WTC11 (cell line): Measurements from ENCODE around the gene SULT2B1. TPM values are rescaled to one million over a fixed set of nuclear protein-coding genes. Genes with fewer than 3 reads are reported as not detected.
"Not testable (repeated sequence)": the region's sequence is repeated elsewhere in the genome, so short reads cannot be mapped to it uniquely, and the experiment has no call there.

Experiments
- ATAC-seq: fragments of 200-7000 bp; cut with Tn5 transposase; 2 replicates; pipeline ENCODE4 v1.10.0; 2021; ENCODE audit warnings: mild to moderate bottlenecking, moderate library complexity
- CTCF ChIA-PET: fragments of 300-600 bp; sonication (Branson Sonifier 250); formaldehyde crosslinking; loops from one replicate; lab custom pipeline; 2021; ENCODE audit warnings: antibody characterized with exemption; lab: Charles Lee
- POLR2A ChIA-PET: fragments of 350-600 bp; sonication (Branson Sonifier 250); formaldehyde crosslinking; loops from one replicate; lab custom pipeline; 2021; ENCODE audit warnings: antibody characterized with exemption; lab: Charles Lee
- DNase-seq: peaks from one replicate; pipeline ENCODE4 v3.0.0; 2021; ENCODE audit warnings: low spot score
- H3K27ac Mint-ChIP-seq: 2 replicates; pipeline ENCODE4 v1.8.0; 2021; ENCODE audit warnings: mixed read lengths
- H3K27me3 Mint-ChIP-seq: 2 replicates; pipeline ENCODE4 v1.8.0; 2021; ENCODE audit warnings: low read depth, mild to moderate bottlenecking, moderate library complexity, mixed read lengths
- H3K36me3 Mint-ChIP-seq: 2 replicates; pipeline ENCODE4 v1.8.0; 2021; ENCODE audit warnings: mixed read lengths
- H3K4me1 Mint-ChIP-seq: 2 replicates; pipeline ENCODE4 v1.8.0; 2022; ENCODE audit warnings: mixed read lengths
- H3K4me3 Mint-ChIP-seq: 2 replicates; pipeline ENCODE4 v1.8.0; 2021; ENCODE audit warnings: mild to moderate bottlenecking, moderate library complexity, mixed read lengths
- H3K9me3 Mint-ChIP-seq: 2 replicates; pipeline ENCODE4 v1.8.0; 2021; ENCODE audit warnings: mixed read lengths
- ATF1 ChIP-seq: sonication (generic); formaldehyde crosslinking; IDR thresholded peaks from 2 replicates; pipeline ENCODE4 v1.8.1; 2023; ENCODE audit warnings: mild to moderate bottlenecking, moderate library complexity, missing genetic modification reagents
- ATF2 ChIP-seq: sonication (generic); formaldehyde crosslinking; IDR thresholded peaks from 2 replicates; pipeline ENCODE4 v1.8.1; 2022; ENCODE audit warnings: low read depth, missing genetic modification reagents, borderline replicate concordance
- CBFB ChIP-seq: sonication (generic); formaldehyde crosslinking; IDR thresholded peaks from 2 replicates; pipeline ENCODE4 v1.8.1; 2022; ENCODE audit warnings: mild to moderate bottlenecking, low read depth, missing genetic modification reagents
- CREB1 ChIP-seq: sonication (generic); formaldehyde crosslinking; IDR thresholded peaks from 2 replicates; pipeline ENCODE4 v1.8.0; 2023; ENCODE audit warnings: mild to moderate bottlenecking, missing genetic modification reagents
- CTCF ChIP-seq: fragments of 200-600 bp; IDR thresholded peaks from 2 replicates; pipeline ENCODE4 v1.8.0; 2022; ENCODE audit warnings: antibody characterized with exemption
- E2F4 ChIP-seq: sonication (generic); formaldehyde crosslinking; IDR thresholded peaks from 2 replicates; pipeline ENCODE4 v1.8.1; 2022; ENCODE audit warnings: low read depth, mild to moderate bottlenecking, moderate library complexity, missing genetic modification reagents, borderline replicate concordance
- ERG ChIP-seq: fragments of 250-450 bp; sonication (Bioruptor Pico); IDR thresholded peaks from 2 replicates; pipeline ENCODE4 v1.8.0; 2021; ENCODE audit warnings: mild to moderate bottlenecking
- GABPB1 ChIP-seq: sonication (generic); formaldehyde crosslinking; IDR thresholded peaks from 2 replicates; pipeline ENCODE4 v1.8.1; 2023; ENCODE audit warnings: mild to moderate bottlenecking, missing genetic modification reagents
- IRF1 ChIP-seq: sonication (generic); formaldehyde crosslinking; IDR thresholded peaks from 2 replicates; pipeline ENCODE4 v1.8.0; 2023; ENCODE audit warnings: missing genetic modification reagents
- JUN ChIP-seq: sonication (generic); formaldehyde crosslinking; IDR thresholded peaks from 2 replicates; pipeline ENCODE4 v1.8.0; 2023; ENCODE audit warnings: mild to moderate bottlenecking, missing genetic modification reagents
- NR2C2 ChIP-seq: sonication (generic); formaldehyde crosslinking; IDR thresholded peaks from 2 replicates; pipeline ENCODE4 v1.8.0; 2022; ENCODE audit warnings: mild to moderate bottlenecking, missing genetic modification reagents
- SMAD3 ChIP-seq: sonication (generic); formaldehyde crosslinking; IDR thresholded peaks from 2 replicates; pipeline ENCODE4 v1.8.0; 2022; ENCODE audit warnings: missing genetic modification reagents, mild to moderate bottlenecking, borderline replicate concordance
- ZBTB21 ChIP-seq: sonication (generic); formaldehyde crosslinking; IDR thresholded peaks from 2 replicates; pipeline ENCODE4 v1.8.1; 2023; ENCODE audit warnings: mild to moderate bottlenecking, missing genetic modification reagents, borderline replicate concordance
- ZNF121 ChIP-seq: sonication (generic); formaldehyde crosslinking; IDR thresholded peaks from 2 replicates; pipeline ENCODE4 v1.8.0; 2023; ENCODE audit warnings: missing genetic modification reagents
- ZNF232 ChIP-seq: sonication (generic); formaldehyde crosslinking; IDR thresholded peaks from 2 replicates; pipeline ENCODE4 v1.8.0; 2022; ENCODE audit warnings: mild to moderate bottlenecking, missing genetic modification reagents
- ZNF396 ChIP-seq: fragments of 250-450 bp; sonication (Bioruptor Pico); IDR thresholded peaks from 2 replicates; pipeline ENCODE4 v1.8.0; 2021; ENCODE audit warnings: mild to moderate bottlenecking, moderate library complexity, borderline replicate concordance
- total RNA-seq: library from RNA; stranded (reverse); gene quantifications from 3 replicates; pipeline ENCODE4 v1.2.3, GENCODE V29; 2021
- TF ChIP-seq, protein P1 (sequence below): fragments of 250-450 bp; sonication (Bioruptor Pico); IDR thresholded peaks from 2 replicates; pipeline ENCODE4 v1.9.0; 2021; ENCODE audit warnings: mild to moderate bottlenecking
- TF ChIP-seq, protein P2 (sequence below): sonication (generic); formaldehyde crosslinking; IDR thresholded peaks from 2 replicates; pipeline ENCODE4 v1.8.1; 2023; ENCODE audit warnings: mild to moderate bottlenecking, moderate library complexity, missing genetic modification reagents

Gene SULT2B1
- total RNA-seq, 1 experiment from 2014 or later, result 0.96 TPM

GRCh38 chr19:48533770-48534169 is 18.2 kb upstream of the SULT2B1 start:
- Mint-ChIP-seq H3K27ac (no peak overlapping the region), H3K9me3 (peaks cover 5% of the 10 kb centered on the region)
- TF ChIP-seq ERG (CRISPR knock-in tag), result no peak
- TF ChIP-seq E2F4 (CRISPR knock-in tag), result no peak
- no peak for TF ChIP-seq JUN (CRISPR knock-in tag)
- no peak for TF ChIP-seq CTCF
- no peak for TF ChIP-seq ZNF396 (CRISPR knock-in tag)
- TF ChIP-seq SMAD3 (CRISPR knock-in tag), result no peak
- TF ChIP-seq, protein P1, sequence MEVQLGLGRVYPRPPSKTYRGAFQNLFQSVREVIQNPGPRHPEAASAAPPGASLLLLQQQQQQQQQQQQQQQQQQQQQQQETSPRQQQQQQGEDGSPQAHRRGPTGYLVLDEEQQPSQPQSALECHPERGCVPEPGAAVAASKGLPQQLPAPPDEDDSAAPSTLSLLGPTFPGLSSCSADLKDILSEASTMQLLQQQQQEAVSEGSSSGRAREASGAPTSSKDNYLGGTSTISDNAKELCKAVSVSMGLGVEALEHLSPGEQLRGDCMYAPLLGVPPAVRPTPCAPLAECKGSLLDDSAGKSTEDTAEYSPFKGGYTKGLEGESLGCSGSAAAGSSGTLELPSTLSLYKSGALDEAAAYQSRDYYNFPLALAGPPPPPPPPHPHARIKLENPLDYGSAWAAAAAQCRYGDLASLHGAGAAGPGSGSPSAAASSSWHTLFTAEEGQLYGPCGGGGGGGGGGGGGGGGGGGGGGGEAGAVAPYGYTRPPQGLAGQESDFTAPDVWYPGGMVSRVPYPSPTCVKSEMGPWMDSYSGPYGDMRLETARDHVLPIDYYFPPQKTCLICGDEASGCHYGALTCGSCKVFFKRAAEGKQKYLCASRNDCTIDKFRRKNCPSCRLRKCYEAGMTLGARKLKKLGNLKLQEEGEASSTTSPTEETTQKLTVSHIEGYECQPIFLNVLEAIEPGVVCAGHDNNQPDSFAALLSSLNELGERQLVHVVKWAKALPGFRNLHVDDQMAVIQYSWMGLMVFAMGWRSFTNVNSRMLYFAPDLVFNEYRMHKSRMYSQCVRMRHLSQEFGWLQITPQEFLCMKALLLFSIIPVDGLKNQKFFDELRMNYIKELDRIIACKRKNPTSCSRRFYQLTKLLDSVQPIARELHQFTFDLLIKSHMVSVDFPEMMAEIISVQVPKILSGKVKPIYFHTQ (CRISPR knock-in tag), result no peak
- no peak for TF ChIP-seq ZBTB21
- TF ChIP-seq ZNF121 (CRISPR knock-in tag), result no peak
- TF ChIP-seq IRF1, result no peak
- no peak for TF ChIP-seq CREB1 (CRISPR knock-in tag)
- TF ChIP-seq GABPB1 (CRISPR knock-in tag), result no peak
- no peak for TF ChIP-seq ATF2
- TF ChIP-seq, all 79 proteins: peak for 0
- CTCF ChIA-PET, result no interaction called here
- Mint-ChIP-seq H3K4me1 (peaks cover 2% of the 10 kb centered on the region; the same call in 1 of the 2 replicates), H3K36me3 (peaks cover 4% of the 10 kb centered on the region), H3K4me3 (no peak overlapping the region), H3K27me3 (no peaks in the 10 kb centered on the region)
- ATAC-seq (no peak), DNase-seq (no peak)
- POLR2A ChIA-PET, result no interaction called here

DNA sequence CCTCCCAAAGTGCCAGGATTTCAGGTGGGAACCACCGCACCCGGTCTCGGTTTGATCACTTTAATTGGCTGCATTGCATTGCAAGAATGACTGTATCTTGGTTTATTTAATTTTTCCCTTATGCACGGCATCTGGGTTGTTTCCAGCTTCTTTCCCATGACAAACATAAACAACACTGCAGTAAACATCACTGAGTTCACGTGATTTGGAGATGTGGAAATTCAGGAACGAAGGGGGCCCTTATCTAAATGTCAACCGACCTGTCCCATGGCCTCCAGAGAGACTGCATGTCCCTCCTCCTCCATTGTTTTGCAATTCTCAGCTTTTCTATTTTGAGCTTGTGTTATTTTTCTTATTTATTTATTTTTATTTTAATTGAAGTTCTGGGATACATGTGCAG is 14.4 kb upstream of the SULT2B1 start:
- DNase-seq, result no peak
- Mint-ChIP-seq H3K4me1 (no peaks in the 10 kb centered on the region), H3K4me3 (no peak overlapping the region)
- ATAC-seq, result no peak
- CTCF ChIA-PET, result no interaction called here
- TF ChIP-seq NR2C2 (CRISPR knock-in tag), result no peak
- no peak for TF ChIP-seq ATF1 (CRISPR knock-in tag)
- TF ChIP-seq SMAD3 (CRISPR knock-in tag), result no peak
- TF ChIP-seq, protein P2, sequence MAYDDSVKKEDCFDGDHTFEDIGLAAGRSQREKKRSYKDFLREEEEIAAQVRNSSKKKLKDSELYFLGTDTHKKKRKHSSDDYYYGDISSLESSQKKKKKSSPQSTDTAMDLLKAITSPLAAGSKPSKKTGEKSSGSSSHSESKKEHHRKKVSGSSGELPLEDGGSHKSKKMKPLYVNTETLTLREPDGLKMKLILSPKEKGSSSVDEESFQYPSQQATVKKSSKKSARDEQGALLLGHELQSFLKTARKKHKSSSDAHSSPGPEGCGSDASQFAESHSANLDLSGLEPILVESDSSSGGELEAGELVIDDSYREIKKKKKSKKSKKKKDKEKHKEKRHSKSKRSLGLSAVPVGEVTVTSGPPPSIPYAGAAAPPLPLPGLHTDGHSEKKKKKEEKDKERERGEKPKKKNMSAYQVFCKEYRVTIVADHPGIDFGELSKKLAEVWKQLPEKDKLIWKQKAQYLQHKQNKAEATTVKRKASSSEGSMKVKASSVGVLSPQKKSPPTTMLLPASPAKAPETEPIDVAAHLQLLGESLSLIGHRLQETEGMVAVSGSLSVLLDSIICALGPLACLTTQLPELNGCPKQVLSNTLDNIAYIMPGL (CRISPR knock-in tag), result no peak
- TF ChIP-seq CBFB, result no peak
- no peak for TF ChIP-seq IRF1
- TF ChIP-seq ZNF232 (CRISPR knock-in tag), result no peak
- TF ChIP-seq, all 79 proteins: peak for 0
- POLR2A ChIA-PET, result no interaction called here
- Mint-ChIP-seq H3K27me3 (no peaks in the 10 kb centered on the region), H3K9me3 (no peaks in the 10 kb centered on the region), H3K27ac (no peak overlapping the region), H3K36me3 (no peaks in the 10 kb centered on the region)

DNA sequence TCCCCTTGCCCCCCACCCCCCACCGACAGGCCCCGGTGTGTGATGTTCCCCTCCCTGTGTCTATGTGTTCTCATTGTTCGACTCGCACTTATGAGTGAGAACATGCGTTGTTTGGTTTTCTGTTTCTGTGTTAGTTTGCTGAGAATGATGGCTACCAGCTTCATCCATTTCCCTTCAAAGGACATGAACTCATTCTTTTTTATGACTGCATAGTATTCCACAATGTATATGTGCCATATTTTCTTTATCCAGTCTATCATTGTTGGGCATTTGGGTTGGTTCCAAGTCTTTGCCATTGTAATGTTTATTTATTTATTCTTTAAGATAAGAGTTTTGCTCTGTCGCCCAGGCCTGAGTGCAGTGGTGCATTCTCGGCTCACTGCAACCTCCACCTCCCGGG is 13.9 kb upstream of the SULT2B1 start:
- H3K27ac Mint-ChIP-seq, POLR2A ChIA-PET, H3K9me3 Mint-ChIP-seq, H3K4me1 Mint-ChIP-seq, H3K4me3 Mint-ChIP-seq, H3K36me3 Mint-ChIP-seq, H3K27me3 Mint-ChIP-seq, DNase-seq, CTCF ChIA-PET, ATAC-seq: not testable (repeated sequence)
